Mucosa of stomach (tissue), 1 donor: ENCODE measurements around the gene IL4I1.

Source experiments
- H3K27me3 ChIP-seq: one replicate; pipeline ENCODE4 v1.7.0; 2013; ENCODE audit warnings: mild to moderate bottlenecking, low read length; ENCODE audit not compliant: control insufficient read depth, insufficient read depth
- H3K36me3 ChIP-seq: one replicate; pipeline ENCODE4 v1.7.0; 2013; ENCODE audit warnings: low read length; ENCODE audit not compliant: control insufficient read depth, insufficient read depth
- H3K4me1 ChIP-seq: one replicate; pipeline ENCODE4 v1.7.0; 2013; ENCODE audit warnings: mild to moderate bottlenecking, low read length; ENCODE audit not compliant: control insufficient read depth, insufficient read depth
- H3K4me3 ChIP-seq: one replicate; pipeline ENCODE4 v1.7.0; 2013; ENCODE audit warnings: low read length
- H3K9ac ChIP-seq: one replicate; pipeline ENCODE4 v1.7.0; 2013; ENCODE audit warnings: mild to moderate bottlenecking, low read length, moderate library complexity
- H3K9me3 ChIP-seq: one replicate; pipeline ENCODE4 v1.7.0; 2013; ENCODE audit warnings: mild to moderate bottlenecking, low read length, moderate library complexity; ENCODE audit not compliant: control insufficient read depth
- donor health status: Pancreatic carcinoma.

Gene IL4I1

GRCh38 chr19:49907745-49908446, 11.2 kb upstream of the IL4I1 start:
- H3K4me3 ChIP-seq = no peak overlapping the region
- H3K27me3 ChIP-seq = no peaks in the 10 kb centered on the region
- peaks cover 3% of the 10 kb centered on the region for H3K36me3 ChIP-seq
- no peaks in the 10 kb centered on the region for H3K9me3 ChIP-seq
- peaks cover 3% of the 10 kb centered on the region for H3K4me1 ChIP-seq
- no peak overlapping the region for H3K9ac ChIP-seq

DNA sequence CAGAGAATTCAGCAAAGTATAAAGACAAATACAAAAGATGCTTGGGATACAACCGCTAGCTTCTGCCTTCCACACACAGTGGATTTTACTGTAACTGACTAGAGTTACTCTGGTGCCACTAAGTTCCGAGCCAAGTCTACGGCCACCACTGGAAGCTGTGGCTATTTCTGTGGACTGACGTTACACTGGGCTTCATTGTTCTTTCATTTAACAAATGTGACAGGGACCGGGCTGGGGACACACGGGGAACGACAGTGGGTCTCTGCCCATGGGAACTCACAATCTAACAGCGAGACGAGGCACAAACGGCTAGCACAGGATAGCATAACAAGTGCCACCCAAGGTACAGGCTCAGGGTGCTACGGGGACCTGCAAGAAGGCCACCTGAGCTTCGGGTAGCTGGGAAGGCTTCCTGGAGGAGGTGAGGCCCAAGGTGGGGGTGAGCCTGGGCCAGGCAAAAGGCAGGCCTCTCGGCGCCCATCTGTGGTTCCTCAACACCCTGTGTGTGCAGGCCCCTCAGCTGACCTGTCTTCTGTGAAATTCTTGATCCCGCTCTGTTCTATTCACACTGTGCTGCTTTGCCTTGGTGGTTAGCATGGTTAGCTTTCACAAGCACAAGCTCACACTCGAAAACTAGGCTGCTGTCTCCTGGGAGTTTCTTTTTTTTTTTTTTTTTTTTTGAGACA, 10.3 kb upstream of the IL4I1 start:
- Histone ChIP-seq H3K9ac (no peak overlapping the region), H3K9me3 (no peaks in the 10 kb centered on the region), H3K4me3 (no peak overlapping the region), H3K36me3 (no peaks in the 10 kb centered on the region), H3K4me1 (peaks cover 3% of the 10 kb centered on the region), H3K27me3 (no peaks in the 10 kb centered on the region)

DNA sequence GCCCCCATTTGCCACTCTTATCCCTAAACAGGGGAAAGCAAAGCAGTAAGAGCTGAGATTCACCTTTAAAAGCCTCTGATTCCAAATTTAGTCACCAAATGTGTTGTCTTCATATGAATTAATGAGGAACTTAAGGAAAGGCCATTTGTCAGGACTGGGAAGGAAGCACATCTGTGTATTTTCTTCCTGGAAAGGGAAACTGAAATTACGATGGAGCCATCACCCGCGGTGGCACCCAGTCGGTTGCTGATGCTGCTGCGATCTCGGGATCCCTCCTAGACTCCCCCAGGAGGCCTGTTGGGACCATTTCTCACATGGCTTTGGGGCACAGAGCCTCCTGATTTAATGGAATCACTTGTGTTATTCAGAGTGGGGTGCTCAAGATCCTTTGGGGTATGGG, 7.4 kb upstream of the IL4I1 start:
- Histone ChIP-seq H3K4me1 (no peaks in the 10 kb centered on the region), H3K9me3 (no peaks in the 10 kb centered on the region), H3K9ac (no peak overlapping the region), H3K36me3 (no peaks in the 10 kb centered on the region), H3K4me3 (no peak overlapping the region), H3K27me3 (no peaks in the 10 kb centered on the region)

- Histone ChIP-seq H3K27me3 (peaks cover 9% of the 10 kb centered on the region), H3K4me3 (no peak overlapping the region)
Observed at GRCh38 chr19:49895566-49896297, 955 bp downstream of the IL4I1 start.

GRCh38 chr19:49894879-49895565, 1.7 kb downstream of the IL4I1 start:
- H3K4me3 ChIP-seq = no peak overlapping the region
- H3K4me1 ChIP-seq = peaks cover 8% of the 10 kb centered on the region
- peaks cover 9% of the 10 kb centered on the region for H3K27me3 ChIP-seq
- H3K36me3 ChIP-seq = no peaks in the 10 kb centered on the region
- no peak overlapping the region for H3K9ac ChIP-seq
- H3K9me3 ChIP-seq = no peaks in the 10 kb centered on the region

More at GRCh38 chr19:49895566-49896297, 955 bp downstream of the IL4I1 start:
- Histone ChIP-seq H3K9ac (no peak overlapping the region), H3K9me3 (no peaks in the 10 kb centered on the region), H3K4me1 (peaks cover 6% of the 10 kb centered on the region), H3K36me3 (no peaks in the 10 kb centered on the region)

- Histone ChIP-seq H3K36me3 (no peaks in the 10 kb centered on the region), H3K9me3 (no peaks in the 10 kb centered on the region), H3K4me3 (no peak overlapping the region), H3K4me1 (peaks cover 12% of the 10 kb centered on the region), H3K9ac (no peak overlapping the region), H3K27me3 (peaks cover 9% of the 10 kb centered on the region)
Observed at GRCh38 chr19:49894011-49894664, 2.5 kb downstream of the IL4I1 start.

DNA sequence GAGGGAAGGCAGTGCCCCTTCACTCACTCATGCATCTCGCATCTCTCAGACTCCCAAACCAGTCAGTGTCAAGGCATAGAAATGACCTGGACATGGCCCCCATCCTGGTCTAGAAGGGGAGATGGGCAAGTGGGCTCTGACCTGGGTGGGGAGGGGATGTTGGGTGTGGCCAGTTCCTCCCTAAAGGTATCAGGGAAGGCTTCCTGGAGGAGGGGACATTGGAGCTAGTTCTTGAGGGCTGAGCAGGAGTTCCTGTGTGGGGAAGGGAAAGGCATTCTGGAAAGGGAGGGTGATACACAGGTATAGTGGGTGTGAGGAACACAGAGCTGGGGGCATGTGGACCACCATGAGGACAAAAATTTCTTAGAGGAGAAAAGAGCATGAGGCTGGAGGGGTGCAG, 4.0 kb downstream of the IL4I1 start:
- H3K27me3 ChIP-seq = peaks cover 9% of the 10 kb centered on the region
- H3K4me3 ChIP-seq = no peak overlapping the region
- H3K9ac ChIP-seq = no peak overlapping the region
- H3K4me1 ChIP-seq = peaks cover 15% of the 10 kb centered on the region
- no peaks in the 10 kb centered on the region for H3K36me3 ChIP-seq
- no peaks in the 10 kb centered on the region for H3K9me3 ChIP-seq

- Histone ChIP-seq H3K9me3 (no peaks in the 10 kb centered on the region), H3K4me3 (no peak overlapping the region), H3K4me1 (peaks cover 14% of the 10 kb centered on the region), H3K27me3 (peaks cover 9% of the 10 kb centered on the region), H3K36me3 (no peaks in the 10 kb centered on the region), H3K9ac (no peak overlapping the region)
Observed at GRCh38 chr19:49891393-49891792, 5.3 kb downstream of the IL4I1 start.

GRCh38 chr19:49890349-49891311, 6.1 kb downstream of the IL4I1 start:
- Histone ChIP-seq H3K9ac (no peak overlapping the region), H3K4me1 (peaks cover 14% of the 10 kb centered on the region), H3K4me3 (no peak overlapping the region), H3K9me3 (no peaks in the 10 kb centered on the region), H3K36me3 (no peaks in the 10 kb centered on the region), H3K27me3 (peaks cover 9% of the 10 kb centered on the region)

DNA sequence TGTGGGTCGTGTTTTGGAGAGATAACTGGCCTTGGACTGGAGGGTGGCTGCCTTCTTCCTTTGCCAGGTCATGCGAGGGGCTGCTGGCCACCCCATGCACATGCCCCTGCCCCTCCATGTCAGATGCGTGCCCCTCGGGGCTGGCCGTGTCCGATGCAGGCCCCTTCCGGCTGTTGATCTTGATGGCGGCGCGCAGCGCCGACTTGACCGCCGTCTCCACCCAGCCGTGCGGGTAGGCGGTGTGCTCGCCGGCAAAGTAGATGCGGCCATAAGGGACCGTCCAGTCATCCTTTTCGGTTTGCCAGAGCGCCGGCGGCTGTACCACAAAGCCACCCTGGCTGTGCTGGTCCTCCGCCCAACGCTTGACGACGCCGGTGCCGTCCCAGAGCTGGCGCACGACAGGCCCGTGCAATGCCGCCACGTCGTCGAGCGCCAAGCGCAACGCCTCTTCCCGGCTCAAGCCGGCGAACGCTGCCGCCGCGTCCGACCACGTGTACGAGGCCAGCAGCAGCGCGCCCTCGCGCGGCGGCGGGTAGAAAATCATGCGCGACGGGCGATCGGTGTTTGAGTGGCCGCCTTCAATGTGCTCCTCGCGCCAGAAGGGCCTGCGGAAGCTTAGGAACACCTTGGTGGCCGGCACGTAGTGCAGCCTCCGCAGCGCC, 6.9 kb downstream of the IL4I1 start:
- Histone ChIP-seq H3K4me1 (peaks cover 14% of the 10 kb centered on the region), H3K27me3 (peaks cover 9% of the 10 kb centered on the region), H3K36me3 (no peaks in the 10 kb centered on the region), H3K9ac (no peak overlapping the region), H3K4me3 (no peak overlapping the region), H3K9me3 (no peaks in the 10 kb centered on the region)
